PC-3 (cell line): ENCODE measurements around the gene RAB42. TPM values are rescaled to one million over a fixed set of nuclear protein-coding genes. Genes with fewer than 3 reads are reported as not detected.

Experiments used
- ATAC-seq: fragments of 200-7000 bp; cut with Tn5 transposase; 2 replicates; pipeline ENCODE4 v1.9.1; 2020; ENCODE audit warnings: mild to moderate bottlenecking, moderate library complexity
- BruUV-seq: library from RNA; stranded (reverse); fragments of 400-500 nt; replicated peaks from 2 replicates; lab custom pipeline; 2021; lab: Mats Ljungman, UMichigan
- CTCF ChIA-PET: fragments of 300-600 bp; sonication (Branson Sonifier 250); formaldehyde crosslinking; loops from one replicate; lab custom pipeline; 2022; ENCODE audit warnings: antibody characterized with exemption; lab: Charles Lee
- POLR2A ChIA-PET: fragments of 300-600 bp; sonication (Branson Sonifier 250); formaldehyde crosslinking; loops from one replicate; lab custom pipeline; 2022; ENCODE audit warnings: antibody characterized with exemption; ENCODE audit not compliant: unreplicated experiment; lab: Charles Lee
- DNase-seq: peaks from one replicate; pipeline ENCODE4 v3.0.0-alpha.2; 2015
- H2AFZ ChIP-seq: fragments of 300-600 bp; sonication (generic); 2 replicates; pipeline ENCODE4 v1.6.0; 2016; ENCODE audit warnings: antibody characterized with exemption, low read length
- H3F3A ChIP-seq: fragments of 300-600 bp; sonication (generic); one replicate; pipeline ENCODE4 v1.6.0; 2017; ENCODE audit warnings: antibody characterized with exemption, low read length, control low read depth, mild to moderate bottlenecking; ENCODE audit not compliant: unreplicated experiment
- H3K27ac ChIP-seq: fragments of 300-600 bp; sonication (generic); 2 replicates; pipeline ENCODE4 v1.5.1; 2016; ENCODE audit warnings: mild to moderate bottlenecking, low read length
- H3K27me3 ChIP-seq: fragments of 300-600 bp; sonication (generic); 2 replicates; pipeline ENCODE4 v1.6.1; 2016; ENCODE audit warnings: low read length, mixed read lengths
- H3K36me3 ChIP-seq: fragments of 300-600 bp; sonication (generic); 2 replicates; pipeline ENCODE4 v1.6.1; 2016; ENCODE audit warnings: low read depth, mixed run types, low read length, mixed read lengths
- H3K4me1 ChIP-seq: fragments of 300-600 bp; sonication (generic); 2 replicates; pipeline ENCODE4 v1.5.1; 2016; ENCODE audit warnings: low read length; ENCODE audit not compliant: insufficient read depth
- H3K4me2 ChIP-seq: fragments of 300-600 bp; sonication (generic); 2 replicates; pipeline ENCODE4 v1.6.0; 2016; ENCODE audit warnings: low read length
- H3K4me3 ChIP-seq: fragments of 300-600 bp; sonication (generic); 2 replicates; pipeline ENCODE4 v1.5.1; 2016; ENCODE audit warnings: mild to moderate bottlenecking, low read length, mixed read lengths
- H3K79me2 ChIP-seq: fragments of 300-600 bp; sonication (generic); 2 replicates; pipeline ENCODE4 v1.6.1; 2017; ENCODE audit warnings: low read length, mixed read lengths
- H3K9ac ChIP-seq: fragments of 300-600 bp; sonication (generic); 2 replicates; pipeline ENCODE4 v1.6.0; 2016; ENCODE audit warnings: mild to moderate bottlenecking, low read length
- H3K9me2 ChIP-seq: fragments of 300-600 bp; sonication (generic); replicated peaks from 2 replicates; pipeline ENCODE4 v1.6.1; 2016; ENCODE audit warnings: mixed run types, low read length, mixed read lengths
- H3K9me3 ChIP-seq: fragments of 300-600 bp; sonication (generic); 2 replicates; pipeline ENCODE4 v1.6.1; 2016; ENCODE audit warnings: low read length, mixed read lengths
- H4K20me1 ChIP-seq: fragments of 300-600 bp; sonication (generic); 2 replicates; pipeline ENCODE4 v1.6.1; 2016; ENCODE audit warnings: low read length, mixed read lengths
- EZH2 ChIP-seq: fragments of 300-600 bp; sonication (generic); IDR thresholded peaks from one replicate; pipeline ENCODE4 v1.6.1; 2017; ENCODE audit warnings: antibody characterized with exemption, mild to moderate bottlenecking, low read length; ENCODE audit not compliant: unreplicated experiment
- EZH2phosphoT487 ChIP-seq: fragments of 300-600 bp; sonication (generic); IDR thresholded peaks from 2 replicates; pipeline ENCODE4 v1.6.1; 2018; ENCODE audit warnings: mild to moderate bottlenecking, antibody characterized with exemption, low read length, borderline replicate concordance
- intact Hi-C: fragments of 100-400 bp; cut with micrococcal nuclease; formaldehyde crosslinking; loops from 2 replicates; pipeline ENCODE4 v1.9.0; 2023
- total RNA-seq: library from RNA; depleted of rRNA; stranded (reverse); fragments of >200 nt; gene quantifications from 2 replicates; pipeline ENCODE4 v1.2.3, GENCODE V29; 2014
- TF ChIP-seq, protein P1 (sequence below): fragments of 300-600 bp; sonication (generic); conservative IDR thresholded peaks from 2 replicates; pipeline ENCODE4 v1.5.1; 2017; ENCODE audit warnings: antibody characterized with exemption, low read depth, mild to moderate bottlenecking, low read length

The RAB42 gene
- total RNA-seq, 1 experiment from 2014 or later: 1.5 TPM

DNA sequence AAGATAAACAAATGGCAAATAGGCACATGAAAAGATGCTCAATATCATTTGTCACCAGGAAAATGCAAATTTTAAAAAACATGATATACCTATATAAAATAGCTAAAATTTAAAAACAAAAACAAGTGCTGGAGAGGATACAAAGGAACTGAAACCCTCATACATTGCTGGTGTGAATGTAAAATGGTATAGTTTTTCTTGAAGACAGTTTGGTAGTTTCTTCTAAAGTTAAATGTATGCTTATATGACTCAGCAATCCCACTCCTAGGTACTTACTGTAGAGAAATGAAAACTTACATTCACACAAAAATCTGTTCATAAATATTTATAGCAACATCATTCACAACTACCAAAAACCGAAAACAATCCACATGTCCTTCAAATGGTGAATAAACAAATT, 39.6 kb downstream of the RAB42 start:
- POLR2A ChIA-PET: no interaction called here
- CTCF ChIA-PET: no interaction called here

DNA sequence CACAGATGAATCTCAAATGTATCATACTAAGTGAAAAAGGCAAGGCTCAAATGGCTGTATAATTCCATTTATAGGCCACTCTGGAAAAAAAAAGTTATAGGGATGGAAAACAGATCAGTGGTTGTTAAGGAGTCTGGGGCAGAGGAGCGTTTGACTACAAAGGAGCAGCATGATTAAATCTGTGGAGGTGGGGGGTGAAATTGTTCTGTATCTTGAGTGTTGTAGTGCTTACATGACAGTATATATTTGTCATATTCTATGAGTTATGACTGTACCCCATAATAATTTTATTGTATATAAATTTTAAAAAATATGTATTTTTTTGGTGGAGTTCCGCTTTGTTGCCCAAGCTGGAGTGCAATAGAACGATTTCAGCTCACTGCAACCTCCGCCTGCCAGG, 40.5 kb downstream of the RAB42 start:
- Histone ChIP-seq H3K9ac (no peak overlapping the region), H3K4me3 (no peak overlapping the region), H4K20me1 (no peaks in the 10 kb centered on the region), H3F3A (no peaks in the 10 kb centered on the region), H2AFZ (no peak overlapping the region), H3K4me1 (peaks cover 6% of the 10 kb centered on the region), H3K27me3 (no peaks in the 10 kb centered on the region), H3K27ac (no peak overlapping the region), H3K9me2 (no peaks in the 10 kb centered on the region), H3K79me2 (no peaks in the 10 kb centered on the region; the same call in 1 of the 2 replicates), H3K9me3 (no peaks in the 10 kb centered on the region), H3K4me2 (no peak overlapping the region), H3K36me3 (no peaks in the 10 kb centered on the region)
- ChIA-PET CTCF (no interaction called here), POLR2A (interaction anchor here (0.6 kb wide), 1 partner anchor 11 kb away, joined by 3 read pairs; no protein-coding TSS in a partner anchor)
- intact Hi-C loops: no loop called here
- no TSS peak for BruUV-seq
- TF ChIP-seq EZH2phosphoT487: no peak
- no peak for TF ChIP-seq EZH2
- TF ChIP-seq, protein P1, sequence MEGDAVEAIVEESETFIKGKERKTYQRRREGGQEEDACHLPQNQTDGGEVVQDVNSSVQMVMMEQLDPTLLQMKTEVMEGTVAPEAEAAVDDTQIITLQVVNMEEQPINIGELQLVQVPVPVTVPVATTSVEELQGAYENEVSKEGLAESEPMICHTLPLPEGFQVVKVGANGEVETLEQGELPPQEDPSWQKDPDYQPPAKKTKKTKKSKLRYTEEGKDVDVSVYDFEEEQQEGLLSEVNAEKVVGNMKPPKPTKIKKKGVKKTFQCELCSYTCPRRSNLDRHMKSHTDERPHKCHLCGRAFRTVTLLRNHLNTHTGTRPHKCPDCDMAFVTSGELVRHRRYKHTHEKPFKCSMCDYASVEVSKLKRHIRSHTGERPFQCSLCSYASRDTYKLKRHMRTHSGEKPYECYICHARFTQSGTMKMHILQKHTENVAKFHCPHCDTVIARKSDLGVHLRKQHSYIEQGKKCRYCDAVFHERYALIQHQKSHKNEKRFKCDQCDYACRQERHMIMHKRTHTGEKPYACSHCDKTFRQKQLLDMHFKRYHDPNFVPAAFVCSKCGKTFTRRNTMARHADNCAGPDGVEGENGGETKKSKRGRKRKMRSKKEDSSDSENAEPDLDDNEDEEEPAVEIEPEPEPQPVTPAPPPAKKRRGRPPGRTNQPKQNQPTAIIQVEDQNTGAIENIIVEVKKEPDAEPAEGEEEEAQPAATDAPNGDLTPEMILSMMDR: no peak
- DNase-seq (no peak), ATAC-seq (peak; percentile 50; the same call in 1 of the 2 replicates)

More for the DNA sequence above, 39.6 kb downstream of the RAB42 start:
- Histone ChIP-seq H3F3A (no peaks in the 10 kb centered on the region), H3K36me3 (no peaks in the 10 kb centered on the region), H3K9me3 (no peaks in the 10 kb centered on the region), H3K4me3 (no peak overlapping the region), H4K20me1 (no peaks in the 10 kb centered on the region), H3K9ac (no peak overlapping the region), H3K79me2 (no peaks in the 10 kb centered on the region; the same call in 1 of the 2 replicates), H3K4me1 (peaks cover 6% of the 10 kb centered on the region), H3K4me2 (no peak overlapping the region), H3K27ac (no peak overlapping the region), H2AFZ (no peak overlapping the region), H3K27me3 (no peaks in the 10 kb centered on the region), H3K9me2 (no peaks in the 10 kb centered on the region)
- TF ChIP-seq, protein P1: no peak
- TF ChIP-seq EZH2 (no peak), EZH2phosphoT487 (no peak)
- DNase-seq: no peak
- intact Hi-C loops: no loop called here
- ATAC-seq: no peak
- no TSS peak for BruUV-seq

DNA sequence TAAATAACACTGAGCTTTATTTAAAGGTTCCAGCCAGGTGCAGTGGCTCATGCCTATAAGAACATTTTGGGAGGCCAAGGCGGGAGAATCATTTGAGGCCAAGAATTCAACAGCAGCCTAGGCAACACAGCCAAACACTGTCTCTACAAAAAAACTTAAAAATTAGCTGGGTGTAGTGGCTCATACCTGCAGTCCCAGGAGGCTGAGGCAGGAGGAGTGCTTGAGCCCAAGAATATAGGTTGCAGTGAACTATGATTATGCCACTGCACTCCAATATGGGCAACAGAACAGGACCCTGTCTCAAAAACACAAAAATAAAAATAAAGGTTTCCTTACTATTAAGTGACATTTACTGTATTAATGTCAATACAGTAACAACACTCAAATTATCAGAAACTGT, 48.7 kb downstream of the RAB42 start:
- intact Hi-C loops: no loop called here
- DNase-seq (peak; percentile 43), ATAC-seq (peak; percentile 14; the same call in 1 of the 2 replicates)
- no peaks in the 10 kb centered on the region for H3K9me2 ChIP-seq
- no peak overlapping the region for H3K4me3 ChIP-seq
- H3K27ac ChIP-seq: no peak overlapping the region
- H3K9me3 ChIP-seq: no peaks in the 10 kb centered on the region
- H3K27me3 ChIP-seq: no peaks in the 10 kb centered on the region
- ChIA-PET CTCF (interaction anchor here (0.6 to 1.8 kb wide), 3 partner anchors 13 to 236 kb away, joined by 5 to 12 read pairs (median 5); no protein-coding TSS in a partner anchor), POLR2A (no interaction called here)
- peaks cover 25% of the 10 kb centered on the region for H3K4me1 ChIP-seq
- H3K79me2 ChIP-seq: peaks cover 35% of the 10 kb centered on the region
- H3K9ac ChIP-seq: no peak overlapping the region
- H2AFZ ChIP-seq: no peak overlapping the region
- TF ChIP-seq EZH2phosphoT487 (no peak), EZH2 (no peak)
- TF ChIP-seq, protein P1: peak; percentile 53
- no peaks in the 10 kb centered on the region for H3F3A ChIP-seq
- H4K20me1 ChIP-seq: no peaks in the 10 kb centered on the region
- H3K36me3 ChIP-seq: no peaks in the 10 kb centered on the region
- peak overlapping the region; percentile 12; the same call in 1 of the 2 replicates for H3K4me2 ChIP-seq
- no TSS peak for BruUV-seq
